Suppressor macrophage treated with lipopolysaccharide for 1 hour (primary cell): ENCODE measurements around the gene SMIM35.

Experiments used
- DNase-seq, 3 donors: peaks; one replicate each; pipeline ENCODE4 v3.0.0-alpha.2; 2020 to 2022

Gene SMIM35

GRCh38 chr11:118017631-118018315 is 69.0 kb downstream of the SMIM35 start:
- DNase-seq: no peak

DNA sequence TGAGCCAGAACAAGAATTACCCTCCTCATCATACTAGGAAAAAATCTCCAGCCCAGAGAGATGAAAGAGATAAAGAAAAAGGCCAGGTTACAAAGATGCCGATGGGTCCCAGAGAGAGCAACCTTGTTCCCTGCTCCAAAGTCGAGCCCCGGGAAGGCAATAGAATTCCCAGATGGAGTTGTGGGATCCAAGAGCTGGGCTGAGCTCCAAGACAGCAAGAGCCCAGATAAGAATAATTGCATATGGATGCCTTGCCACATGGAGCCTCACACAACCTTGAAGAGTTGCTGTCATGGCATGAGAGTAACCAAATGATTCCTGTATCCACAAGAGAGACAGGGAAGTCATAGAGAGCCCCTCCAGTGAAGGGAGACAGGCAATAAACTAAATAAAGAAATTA is 69.7 kb downstream of the SMIM35 start:
- DNase-seq: no peak

DNA sequence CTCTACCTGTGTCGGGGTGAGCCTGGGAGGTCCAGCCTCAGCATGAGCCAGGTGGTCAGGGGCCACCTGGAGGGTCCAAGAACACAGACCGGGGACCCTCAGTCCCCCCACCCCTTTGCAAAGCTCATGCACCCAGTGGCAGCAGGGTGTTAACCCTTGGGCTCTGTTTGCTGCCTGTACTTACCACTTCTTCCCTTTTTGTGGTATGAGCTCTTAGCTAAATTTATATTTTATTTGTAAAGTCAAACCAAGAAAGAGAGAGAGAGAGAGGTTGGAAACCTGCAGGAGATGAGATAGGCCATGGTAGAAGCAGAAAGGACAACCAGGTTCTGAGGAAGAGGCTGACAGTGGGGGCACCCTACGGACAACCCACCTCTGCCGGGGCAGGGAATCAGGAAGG is 70.7 kb downstream of the SMIM35 start:
- DNase-seq: no peak

- no peak for DNase-seq
Measured at GRCh38 chr11:118015385-118015841, 71.3 kb downstream of the SMIM35 start.

- no peak for DNase-seq
Measured at GRCh38 chr11:118014022-118014421, 72.7 kb downstream of the SMIM35 start.

DNA sequence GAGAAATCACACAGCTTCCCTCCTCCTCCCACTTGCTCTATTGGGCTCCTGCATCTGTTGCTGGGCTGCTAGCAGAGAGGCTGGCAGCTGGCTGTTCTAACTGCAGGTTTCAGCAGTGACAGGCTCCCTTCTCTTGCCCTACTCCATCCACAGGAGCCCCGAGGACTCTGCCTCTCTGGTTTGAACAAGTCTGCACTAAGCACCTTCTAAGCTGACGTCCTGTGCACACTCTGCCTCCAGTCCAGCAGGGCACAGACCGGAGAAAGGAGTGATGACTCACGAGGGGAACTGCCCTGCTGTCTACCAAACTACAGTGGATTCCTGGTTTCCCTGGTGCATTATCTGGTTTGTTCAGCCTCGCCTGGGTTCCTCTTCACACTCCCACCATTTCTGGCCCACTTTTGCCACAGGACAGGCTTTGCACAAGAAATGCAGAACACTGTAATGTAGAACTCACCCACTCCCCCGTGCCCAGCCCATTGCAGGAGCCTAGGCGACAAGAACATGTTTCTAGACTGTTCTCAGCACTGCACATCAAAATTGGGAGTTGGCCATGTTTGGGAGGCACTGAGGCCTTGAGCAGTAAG is 74.6 kb downstream of the SMIM35 start:
- DNase-seq: peak; percentile 90 to 94 (median 93)

- peak; percentile 95 to 97 (median 95) for DNase-seq
Measured at GRCh38 chr11:118010738-118011461, 75.9 kb downstream of the SMIM35 start.

GRCh38 chr11:118009864-118010737 is 76.7 kb downstream of the SMIM35 start:
- DNase-seq: peak in 1 of 3 donors; percentile 18

DNA sequence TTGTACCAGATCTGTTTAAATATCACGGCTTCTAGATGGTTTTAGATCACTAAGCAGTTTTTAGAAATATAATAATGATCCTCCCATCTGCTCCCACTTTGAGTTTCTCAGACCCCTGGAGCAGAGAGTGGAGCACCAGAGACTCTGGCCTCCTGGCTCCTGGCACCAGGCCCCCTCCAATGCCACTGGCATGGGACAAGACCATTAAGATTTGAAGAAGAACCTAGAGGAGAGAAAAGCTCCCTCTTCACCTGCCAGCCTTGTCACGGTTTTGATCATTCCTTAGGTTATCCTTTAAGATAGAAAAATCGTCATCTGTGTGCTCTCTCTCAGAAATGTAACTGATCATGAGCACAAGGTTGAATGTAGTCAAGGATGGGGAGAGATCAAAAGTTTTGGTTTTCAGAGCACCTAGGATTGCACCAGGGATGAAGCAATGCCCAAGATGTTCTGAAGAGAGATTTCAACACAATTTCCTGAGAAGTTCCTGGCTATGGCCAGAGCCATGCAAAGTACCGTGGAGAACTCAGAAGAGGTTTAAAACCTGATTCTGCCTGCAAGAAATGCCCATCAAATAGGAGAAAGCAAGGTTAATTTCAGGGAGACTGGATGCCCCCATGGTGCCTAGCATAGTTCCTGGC is 78.4 kb downstream of the SMIM35 start:
- DNase-seq: peak; percentile 37 to 54 (median 49)

GRCh38 chr11:118007563-118008270 is 79.0 kb downstream of the SMIM35 start:
- peak; percentile 29 to 39 (median 34) for DNase-seq

- DNase-seq: peak; percentile 33 to 47 (median 45)
Measured at GRCh38 chr11:118007040-118007439, 79.7 kb downstream of the SMIM35 start.

DNA sequence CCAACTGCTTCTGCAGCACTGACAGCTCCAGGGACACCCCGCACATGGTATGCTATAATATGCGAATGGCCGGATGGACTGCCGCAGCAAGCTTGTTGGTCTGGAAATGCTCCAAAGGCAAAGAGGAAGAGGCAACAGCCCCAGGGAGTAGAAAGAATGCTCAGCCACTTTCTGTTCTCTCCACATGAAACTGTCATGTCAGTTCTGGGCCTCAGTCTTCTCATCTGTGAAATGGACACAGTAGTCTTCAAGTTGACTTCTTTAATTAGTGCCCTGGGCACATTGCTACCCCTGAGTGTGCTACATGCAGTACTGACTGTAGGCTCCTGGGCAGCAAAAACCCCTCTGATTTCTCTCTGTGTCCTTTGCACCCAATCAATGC is 80.6 kb downstream of the SMIM35 start:
- DNase-seq: peak; percentile 38 to 49 (median 41)

GRCh38 chr11:118005224-118006152 is 81.3 kb downstream of the SMIM35 start:
- DNase-seq: peak in 2 of 3 donors; percentile 28 to 42

GRCh38 chr11:118004543-118005223 is 82.1 kb downstream of the SMIM35 start:
- peak in 2 of 3 donors; percentile 47 to 52 for DNase-seq

DNA sequence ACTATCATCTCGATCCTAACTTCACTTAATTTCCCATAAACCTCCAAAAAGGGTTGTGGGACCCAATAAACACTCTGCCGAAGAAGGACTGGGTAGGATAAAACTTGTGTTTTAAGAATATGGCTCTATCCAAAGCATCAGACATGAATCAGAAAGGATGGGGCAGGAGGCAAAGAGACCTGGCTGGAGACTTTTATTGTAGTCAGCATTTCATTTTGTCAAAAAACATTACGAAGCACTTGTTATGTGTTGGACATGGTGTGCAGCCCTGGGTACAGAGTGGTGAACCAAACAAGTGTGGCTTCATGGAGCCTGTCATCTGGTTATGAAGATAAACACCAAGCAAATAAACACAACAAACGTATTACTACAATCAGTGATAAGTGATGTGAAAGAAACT is 83.3 kb downstream of the SMIM35 start:
- DNase-seq: peak in 1 of 3 donors; percentile 38

DNA sequence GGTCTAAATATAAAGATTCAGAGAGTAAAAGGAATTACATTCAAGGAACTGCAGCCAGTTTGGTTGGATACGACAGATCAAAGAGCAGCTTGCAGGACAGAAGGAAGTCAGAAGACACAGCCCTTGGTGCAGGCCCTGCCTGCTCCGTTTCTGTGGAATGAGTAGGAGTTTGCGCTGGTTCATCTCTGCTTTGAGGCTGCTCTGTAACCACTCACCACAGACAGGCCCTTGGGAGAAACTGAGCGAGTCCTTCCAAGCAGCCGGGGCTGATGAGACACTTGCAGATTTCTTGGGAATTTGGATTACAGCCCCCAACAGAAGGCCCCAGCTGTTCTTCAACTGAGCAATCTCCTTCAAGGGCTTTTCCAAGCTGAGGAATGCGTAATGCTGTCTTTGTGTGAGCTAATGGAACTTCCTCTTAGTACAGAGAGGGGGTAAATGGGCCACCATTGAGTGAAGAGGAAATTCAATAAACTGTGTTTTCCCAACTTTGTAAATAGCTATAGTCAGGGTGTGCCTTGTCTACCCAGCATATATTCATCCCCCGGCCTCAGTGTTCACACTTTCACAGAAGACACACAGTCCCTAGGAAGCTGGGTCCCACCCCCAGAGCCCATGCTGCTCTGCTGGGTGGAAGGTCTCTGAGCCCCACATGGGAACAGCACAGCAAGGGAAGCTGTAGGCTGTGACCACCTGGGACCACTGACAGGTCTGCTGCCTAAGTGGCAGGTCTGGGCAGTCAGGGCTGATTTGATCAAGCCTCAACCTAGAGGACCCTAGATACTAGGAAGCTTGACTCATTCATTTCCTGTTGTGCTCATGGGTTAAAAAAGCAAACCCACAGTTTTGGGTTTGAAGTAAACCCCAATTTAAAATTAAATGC is 84.0 kb downstream of the SMIM35 start:
- DNase-seq: peak; percentile 91 to 99 (median 96)

- peak in 2 of 3 donors; percentile 72 to 81 for DNase-seq
Measured at GRCh38 chr11:118002010-118002540, 84.7 kb downstream of the SMIM35 start.

- DNase-seq: peak in 2 of 3 donors; percentile 71 to 83
Measured at GRCh38 chr11:118001494-118001971, 85.2 kb downstream of the SMIM35 start.
